SK-N-SH (cell line): ENCODE data around the gene MYH10. TPM values are rescaled to one million over a fixed set of nuclear protein-coding genes. Genes with fewer than 3 reads are reported as not detected.

Experiments used
- CTCF ChIA-PET: fragments of 300-600, 350-600 bp; formaldehyde crosslinking; extraction: SDS; loops from one replicate; lab custom pipeline; 2021; lab: Yijun Ruan, JAX
- POLR2A ChIA-PET: fragments of 350-600 bp; sonication (Branson Sonifier 250); formaldehyde crosslinking; extraction: SDS; loops from one replicate; lab custom pipeline; 2020; ENCODE audit warnings: antibody characterized with exemption, inconsistent platforms; lab: Yijun Ruan, JAX
- DNase-seq: peaks from one replicate; pipeline ENCODE4 v3.0.0; 2012
- H2AFZ ChIP-seq: fragments of 200-600 bp; sonication (generic); 2 replicates; pipeline ENCODE4 v1.8.1; 2016; ENCODE audit warnings: antibody characterized with exemption, mild to moderate bottlenecking, low read depth
- H3F3A ChIP-seq: fragments of 200-600 bp; sonication (generic); replicated peaks from 2 replicates; pipeline ENCODE3; 2016; ENCODE audit warnings: antibody characterized with exemption, mild to moderate bottlenecking; ENCODE audit not compliant: insufficient read depth
- H3K27ac ChIP-seq, 2 experiments: fragments of 200-500 bp in 1 of 2; fragments of 200-600 bp in 1 of 2; sonication (Bioruptor generic) in 1 of 2; sonication (generic), shearing (Covaris generic) in 1 of 2; 2 replicates each; pipeline versions ENCODE4 v1.5.1 to v1.6.1; 2014 to 2016; ENCODE audit warnings: low read depth in 2 of 2, inconsistent platforms in 1 of 2, low read length in 1 of 2, mild to moderate bottlenecking in 1 of 2, mixed read lengths in 1 of 2
- H3K27me3 ChIP-seq: fragments of 200-600 bp; sonication (generic), shearing (Covaris generic); 2 replicates; pipeline ENCODE4 v1.6.1; 2016; ENCODE audit warnings: mixed run types; ENCODE audit not compliant: insufficient read depth
- H3K36me3 ChIP-seq, 2 experiments: fragments of 200-500 bp in 1 of 2; fragments of 200-600 bp in 1 of 2; sonication (Bioruptor generic) in 1 of 2; sonication (generic) in 1 of 2; replicated peaks in 1 of 2; 2 replicates each; pipeline versions ENCODE3 to v1.5.1; 2014 to 2016; ENCODE audit warnings: low read length in 1 of 2, mild to moderate bottlenecking in 1 of 2; ENCODE audit not compliant: insufficient read depth in 2 of 2, control insufficient read depth in 1 of 2
- H3K4me1 ChIP-seq, 2 experiments: fragments of 200-500 bp in 1 of 2; fragments of 200-600 bp in 1 of 2; sonication (Bioruptor generic) in 1 of 2; sonication (generic), shearing (Covaris generic) in 1 of 2; 2 replicates each; pipeline versions ENCODE4 v1.5.1 to v1.6.1; 2014 to 2016; ENCODE audit warnings: low read depth in 1 of 2, low read length in 1 of 2, mixed run types in 1 of 2; ENCODE audit not compliant: insufficient read depth in 2 of 2, control insufficient read depth in 1 of 2
- H3K4me2 ChIP-seq: fragments of 200-600 bp; sonication (generic), shearing (Covaris generic); 2 replicates; pipeline ENCODE4 v1.6.1; 2017; ENCODE audit warnings: mixed run types
- H3K4me3 ChIP-seq, 2 experiments: fragments of 200-500 bp in 1 of 2; fragments of 200-600 bp in 1 of 2; sonication (Bioruptor generic) in 1 of 2; sonication (generic), shearing (Covaris generic) in 1 of 2; 2 replicates each; pipeline versions ENCODE4 v1.5.1 to v1.8.1; 2014 to 2016; ENCODE audit warnings: low read depth in 2 of 2, inconsistent platforms in 1 of 2, low read length in 1 of 2, mild to moderate bottlenecking in 1 of 2, mixed read lengths in 1 of 2, moderate library complexity in 1 of 2
- H3K79me2 ChIP-seq: fragments of 200-600 bp; sonication (generic); 2 replicates; pipeline ENCODE4 v1.8.1; 2017; ENCODE audit warnings: mild to moderate bottlenecking; ENCODE audit not compliant: insufficient read depth
- H3K9ac ChIP-seq: fragments of 200-600 bp; sonication (generic); 2 replicates; pipeline ENCODE4 v1.6.1; 2017; ENCODE audit warnings: mixed run types
- H3K9me2 ChIP-seq: fragments of 200-600 bp; sonication (generic); 2 replicates; pipeline ENCODE4 v1.6.1; 2017; ENCODE audit warnings: mixed run types
- H3K9me3 ChIP-seq: fragments of 200-600 bp; sonication (generic); 2 replicates; pipeline ENCODE4 v1.6.1; 2017; ENCODE audit warnings: mixed run types, mild to moderate bottlenecking, moderate library complexity
- H4K20me1 ChIP-seq: fragments of 200-600 bp; sonication (generic); 2 replicates; pipeline ENCODE4 v1.6.1; 2017; ENCODE audit warnings: mild to moderate bottlenecking, mixed run types; ENCODE audit not compliant: insufficient read depth
- CHD2 ChIP-seq: fragments of 150-350 bp; IDR thresholded peaks from 2 replicates; pipeline ENCODE4 v1.6.1; 2018; ENCODE audit warnings: low read length; ENCODE audit not compliant: partially characterized antibody
- CTCF ChIP-seq: fragments of 200-600 bp; sonication (generic); IDR thresholded peaks from 2 replicates; pipeline ENCODE4 v1.6.1; 2017; ENCODE audit warnings: antibody characterized with exemption, mild to moderate bottlenecking, moderate library complexity
- ELF1 ChIP-seq: IDR thresholded peaks from 2 replicates; pipeline ENCODE4 v1.4.0; 2012
- EZH2phosphoT487 ChIP-seq: fragments of 200-600 bp; sonication (generic); IDR thresholded peaks from 2 replicates; pipeline ENCODE4 v1.6.1; 2017; ENCODE audit warnings: low read depth, mixed run types, mild to moderate bottlenecking, antibody characterized with exemption, moderate library complexity, borderline replicate concordance
- FOSL2 ChIP-seq: IDR thresholded peaks from 2 replicates; pipeline ENCODE4 v1.4.0; 2012; ENCODE audit warnings: low read depth, mild to moderate bottlenecking, moderate library complexity, borderline replicate concordance
- FOXJ3 ChIP-seq: sonication (generic); formaldehyde crosslinking; IDR thresholded peaks from 2 replicates; pipeline ENCODE4 v1.5.1; 2020; ENCODE audit warnings: mild to moderate bottlenecking, missing genetic modification reagents
- GABPA ChIP-seq: IDR thresholded peaks from 2 replicates; pipeline ENCODE4 v1.4.0; 2012; ENCODE audit warnings: low read depth, mild to moderate bottlenecking
- GATA2 ChIP-seq: sonication (generic); formaldehyde crosslinking; IDR thresholded peaks from 2 replicates; pipeline ENCODE4 v1.5.0; 2020; ENCODE audit warnings: mild to moderate bottlenecking, missing genetic modification reagents
- JUND ChIP-seq: IDR thresholded peaks from 2 replicates; pipeline ENCODE4 v1.4.0; 2012
- MXI1 ChIP-seq: IDR thresholded peaks from 2 replicates; pipeline ENCODE4 v1.6.1; 2012; ENCODE audit warnings: mild to moderate bottlenecking, low read depth, low read length, improper control_type of control experiment
- NFIC ChIP-seq: IDR thresholded peaks from 2 replicates; pipeline ENCODE4 v1.4.0; 2012; ENCODE audit warnings: borderline replicate concordance
- NRF1 ChIP-seq: IDR thresholded peaks from 2 replicates; pipeline ENCODE4 v1.6.1; 2012; ENCODE audit warnings: low read depth, mild to moderate bottlenecking, low read length
- PBX3 ChIP-seq: IDR thresholded peaks from 2 replicates; pipeline ENCODE4; 2012
- POLR2AphosphoS5 ChIP-seq: IDR thresholded peaks from 2 replicates; pipeline ENCODE4 v1.6.1; 2012; ENCODE audit warnings: low read depth, low read length
- RAD21 ChIP-seq: IDR thresholded peaks from 2 replicates; pipeline ENCODE4 v1.6.1; 2012; ENCODE audit warnings: mild to moderate bottlenecking, low read length
- RXRA ChIP-seq: IDR thresholded peaks from 2 replicates; pipeline ENCODE4 v1.4.0; 2012; ENCODE audit warnings: low read depth, mild to moderate bottlenecking, borderline replicate concordance
- SIN3A ChIP-seq: IDR thresholded peaks from 2 replicates; pipeline ENCODE4 v1.6.1; 2012; ENCODE audit warnings: low read depth, mild to moderate bottlenecking, low read length, moderate library complexity, borderline replicate concordance
- SMC3 ChIP-seq: IDR thresholded peaks from 2 replicates; pipeline ENCODE4 v1.6.1; 2012; ENCODE audit warnings: low read depth, low read length, improper control_type of control experiment
- ZBTB33 ChIP-seq: IDR thresholded peaks from 2 replicates; pipeline ENCODE4 v1.4.0; 2012; ENCODE audit warnings: low read depth, borderline replicate concordance
- WGBS: methylation state at CpG from one replicate; pipeline ENCODE4 v1.1.6; 2017; ENCODE audit warnings: low lambda C conversion rate; 5-methylcytosine and 5-hydroxymethylcytosine counted together
- polyA plus RNA-seq, 3 experiments: library from polyadenylated mRNA; depleted of rRNA; stranded (reverse); fragments of >200 nt; gene quantifications; 2 replicates each; pipeline ENCODE4 v1.2.3, GENCODE V29; 2012

MYH10 gene
- polyA plus RNA-seq, 1 of the 3 experiments (the other 2 are of a cell fraction), result 64.2 TPM

GRCh38 chr17:8438441-8438840 is 192.1 kb downstream of the MYH10 start:
- CTCF ChIA-PET, result interaction anchor here (0.7 kb wide), 1 partner anchor 1052 kb away, joined by 3 read pairs; no protein-coding TSS in a partner anchor

GRCh38 chr17:8436844-8437171 is 193.7 kb downstream of the MYH10 start:
- WGBS, result 30% methylated on average over 5 of the region's 5 CpGs
- peaks cover 55% of the 10 kb centered on the region for H4K20me1 ChIP-seq
- TF ChIP-seq ZBTB33 (no peak), CTCF (no peak), RAD21 (no peak), PBX3 (no peak), SMC3 (no peak), GABPA (no peak), ELF1 (no peak), NFIC (no peak), JUND (no peak), MXI1 (no peak)

More at GRCh38 chr17:8438441-8438840, 192.1 kb downstream of the MYH10 start:
- Histone ChIP-seq H4K20me1 (peaks cover 69% of the 10 kb centered on the region), H3K4me3 (no peak overlapping the region), H3K79me2 (peaks cover 76% of the 10 kb centered on the region), H3K9me2 (no peaks in the 10 kb centered on the region), H3K9me3 (no peaks in the 10 kb centered on the region), H3K27me3 (no peaks in the 10 kb centered on the region), H2AFZ (no peak overlapping the region), H3K27ac (no peak overlapping the region), H3K36me3 (peaks cover 4 to 29% of the 10 kb centered on the region in 2 experiments), H3K4me1 (peaks cover 0 to 6% of the 10 kb centered on the region in 2 experiments; a peak in 1 of 4 replicates), H3K4me2 (no peak overlapping the region), H3K9ac (no peak overlapping the region), H3F3A (peaks cover 7% of the 10 kb centered on the region)
- TF ChIP-seq NRF1 (no peak), RXRA (no peak), ZBTB33 (no peak), FOSL2 (no peak), EZH2phosphoT487 (no peak), SIN3A (no peak), NFIC (no peak), JUND (no peak), CHD2 (no peak), FOXJ3 (CRISPR knock-in tag) (no peak), POLR2AphosphoS5 (no peak), GATA2 (CRISPR knock-in tag) (no peak), PBX3 (no peak)
- POLR2A ChIA-PET, result no interaction called here
- 96% methylated on average over 5 of the region's 5 CpGs for WGBS
- DNase-seq, result no peak

More at GRCh38 chr17:8436844-8437171, 193.7 kb downstream of the MYH10 start:
- Histone ChIP-seq H3K9me3 (no peaks in the 10 kb centered on the region), H3F3A (peaks cover 4% of the 10 kb centered on the region), H3K79me2 (peaks cover 59% of the 10 kb centered on the region), H3K9ac (peak overlapping the region; percentile 96), H3K27ac (peak overlapping the region in 1 of 2 experiments; percentile 96; a peak in 2 of 4 replicates), H3K36me3 (peaks cover 4 to 26% of the 10 kb centered on the region in 2 experiments), H3K9me2 (no peaks in the 10 kb centered on the region), H2AFZ (no peak overlapping the region), H3K27me3 (no peaks in the 10 kb centered on the region), H3K4me2 (peak overlapping the region; percentile 88), H3K4me3 (peak overlapping the region; percentile 87 to 90), H3K4me1 (peaks cover 0 to 6% of the 10 kb centered on the region in 2 experiments; a peak in 1 of 4 replicates)
- no peak for DNase-seq
- ChIA-PET POLR2A (interaction anchor here (0.7 kb wide), 1 partner anchor 428 kb away, joined by 3 read pairs; no protein-coding TSS in a partner anchor), CTCF (interaction anchor here (1.1 to 2.6 kb wide), 6 partner anchors 11 to 309 kb away, joined by 3 to 11 read pairs (median 4); no protein-coding TSS in a partner anchor)
